ENCODE measurements around the gene AGBL4. TPM values are rescaled to one million over a fixed set of nuclear protein-coding genes. Genes with fewer than 3 reads are reported as not detected.
"Not testable (repeated sequence)": the region's sequence is repeated elsewhere in the genome, so short reads cannot be mapped to it uniquely, and the experiment has no call there.

The AGBL4 gene
- total RNA-seq, 2 donors from 2014 or later, result not detected

GRCh38 chr1:50038237-50038809 is 14.6 kb upstream of the AGBL4 start:
- TF ChIP-seq CTCF (IDR thresholded peaks at IDR 0.05), result no peak
- H3K36me3 ChIP-seq, result no peaks in the 10 kb centered on the region
- no peaks in the 10 kb centered on the region for H3K27me3 ChIP-seq (replicated peaks; ENCODE audit: insufficient read depth)
- H3K9me3 ChIP-seq, result no peaks in the 10 kb centered on the region
- H3K27ac ChIP-seq, result no peak overlapping the region
- H3K4me3 ChIP-seq, result no peak overlapping the region
- no peak for ATAC-seq (ENCODE audit: insufficient number of reproducible peaks, low FRiP score, low read depth)
- H3K4me1 ChIP-seq (ENCODE audit: control insufficient read depth in 1 of 2, low read depth in 2 of 2), result no peaks in the 10 kb centered on the region
- no peak for DNase-seq (ENCODE audit: low spot score)

GRCh38 chr1:50027794-50028193 is 4.0 kb upstream of the AGBL4 start:
- no peak for DNase-seq (ENCODE audit: low spot score)
- Histone ChIP-seq H3K4me3 (no peak overlapping the region), H3K9me3 (no peaks in the 10 kb centered on the region), H3K36me3 (no peaks in the 10 kb centered on the region), H3K4me1 (ENCODE audit: control insufficient read depth in 1 of 2, low read depth in 2 of 2) (no peaks in the 10 kb centered on the region), H3K27me3 (replicated peaks; ENCODE audit: insufficient read depth) (no peaks in the 10 kb centered on the region), H3K27ac (no peak overlapping the region)
- no peak for TF ChIP-seq CTCF (IDR thresholded peaks at IDR 0.05)
- no peak for ATAC-seq (ENCODE audit: insufficient number of reproducible peaks, low FRiP score, low read depth)

DNA sequence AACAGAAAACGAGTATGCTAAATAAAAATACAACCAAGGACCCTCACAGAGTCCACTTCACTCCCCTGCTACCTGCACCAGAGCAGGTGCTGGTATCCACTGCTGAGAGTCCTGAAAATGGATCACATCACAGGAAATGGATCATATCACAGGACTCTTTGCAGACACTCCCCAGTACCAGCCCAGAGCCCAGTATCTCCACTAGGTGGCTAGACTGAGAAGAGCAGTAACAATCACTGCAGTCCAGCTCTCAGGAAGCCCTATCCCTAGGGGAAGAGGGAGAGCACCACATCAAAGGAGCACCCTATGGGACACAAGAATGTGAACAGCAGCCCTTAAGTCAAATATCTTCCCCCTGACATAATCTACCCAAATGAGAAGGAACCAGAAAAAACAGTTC is 28.0 kb downstream of the AGBL4 start:
- no peak for TF ChIP-seq CTCF (IDR thresholded peaks at IDR 0.05)
- no peak overlapping the region for H3K27ac ChIP-seq
- H3K4me1 ChIP-seq (ENCODE audit: control insufficient read depth in 1 of 2, low read depth in 2 of 2), result no peaks in the 10 kb centered on the region
- H3K27me3 ChIP-seq (replicated peaks; ENCODE audit: insufficient read depth), result no peaks in the 10 kb centered on the region
- no peak overlapping the region for H3K4me3 ChIP-seq
- H3K9me3 ChIP-seq, result no peaks in the 10 kb centered on the region
- no peak for ATAC-seq (ENCODE audit: insufficient number of reproducible peaks, low FRiP score, low read depth)
- no peak for DNase-seq (ENCODE audit: low spot score)
- H3K36me3 ChIP-seq, result no peaks in the 10 kb centered on the region

- Histone ChIP-seq H3K9me3 (no peaks in the 10 kb centered on the region), H3K27me3 (replicated peaks; ENCODE audit: insufficient read depth) (no peaks in the 10 kb centered on the region), H3K27ac (no peak overlapping the region), H3K4me3 (no peak overlapping the region), H3K36me3 (no peaks in the 10 kb centered on the region), H3K4me1 (ENCODE audit: control insufficient read depth in 1 of 2, low read depth in 2 of 2) (no peaks in the 10 kb centered on the region)
- ATAC-seq (ENCODE audit: insufficient number of reproducible peaks, low FRiP score, low read depth), result no peak
- no peak for DNase-seq (ENCODE audit: low spot score)
- no peak for TF ChIP-seq CTCF (IDR thresholded peaks at IDR 0.05)
These were observed 52.7 kb downstream of the AGBL4 start for GRCh38 chr1:49971088-49971487.

DNA sequence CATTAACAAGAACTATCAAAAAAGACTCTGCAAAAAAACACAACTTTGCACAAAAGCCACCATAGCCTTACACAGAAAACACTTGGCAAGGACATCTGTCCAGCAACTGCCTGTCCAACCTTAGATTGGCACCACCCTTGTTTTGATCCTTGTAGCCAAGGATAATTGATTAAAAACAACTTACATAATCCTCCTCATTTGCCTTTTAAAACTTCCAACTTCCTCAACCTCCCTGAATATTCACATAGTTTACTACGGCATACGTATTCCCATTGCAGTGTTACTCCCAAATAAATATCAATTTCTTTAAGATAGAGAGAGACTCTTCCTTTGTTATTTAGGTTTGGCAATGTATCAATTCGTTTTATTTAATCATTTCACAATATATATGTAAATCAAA is 72.4 kb downstream of the AGBL4 start:
- DNase-seq (ENCODE audit: low spot score) (no peak), ATAC-seq (ENCODE audit: insufficient number of reproducible peaks, low FRiP score, low read depth) (no peak)
- H3K36me3 ChIP-seq, result no peaks in the 10 kb centered on the region
- no peak for TF ChIP-seq CTCF (IDR thresholded peaks at IDR 0.05)
- no peak overlapping the region for H3K4me3 ChIP-seq
- H3K9me3 ChIP-seq, result no peaks in the 10 kb centered on the region
- no peaks in the 10 kb centered on the region for H3K4me1 ChIP-seq (ENCODE audit: control insufficient read depth in 1 of 2, low read depth in 2 of 2)
- no peaks in the 10 kb centered on the region for H3K27me3 ChIP-seq (replicated peaks; ENCODE audit: insufficient read depth)
- no peak overlapping the region for H3K27ac ChIP-seq

DNA sequence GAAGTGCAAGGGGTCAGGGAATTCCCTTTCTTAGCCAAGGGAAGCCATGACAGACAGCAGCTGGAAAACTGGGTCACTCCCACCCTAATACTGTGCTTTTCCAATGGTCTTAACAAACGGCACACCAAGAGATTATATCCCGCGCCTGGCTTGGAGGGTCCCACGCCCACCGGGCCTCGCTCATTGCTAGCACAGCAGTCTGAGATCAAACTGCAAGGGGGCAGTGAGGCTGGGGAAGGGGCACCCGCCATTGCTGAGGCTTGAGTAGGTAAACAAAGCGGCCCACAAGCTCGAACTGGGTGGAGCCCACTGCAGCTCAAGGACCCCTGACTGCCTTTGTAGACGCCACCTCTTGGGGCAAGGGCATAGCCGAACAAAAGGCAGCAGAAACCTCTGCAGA is 108.5 kb downstream of the AGBL4 start:
- ATAC-seq (ENCODE audit: insufficient number of reproducible peaks, low FRiP score, low read depth); H3K9me3 ChIP-seq; H3K4me3 ChIP-seq; DNase-seq (ENCODE audit: low spot score); H3K4me1 ChIP-seq (ENCODE audit: control insufficient read depth in 1 of 2, low read depth in 2 of 2); H3K36me3 ChIP-seq; H3K27me3 ChIP-seq (replicated peaks; ENCODE audit: insufficient read depth); H3K27ac ChIP-seq: not testable (repeated sequence)
